GM21526 (cell line): Measurements from ENCODE around the gene BCKDK.
"Not testable (repeated sequence)": the region's sequence is repeated elsewhere in the genome, so short reads cannot be mapped to it uniquely, and the experiment has no call there.

ENCODE experiments used
- ATAC-seq: cut with Tn5 transposase; IDR thresholded peaks from one replicate; pipeline ENCODE4 v1.9.1; 2021; ENCODE audit warnings: moderate library complexity; ENCODE audit not compliant: unreplicated experiment, low FRiP score

The BCKDK gene

DNA sequence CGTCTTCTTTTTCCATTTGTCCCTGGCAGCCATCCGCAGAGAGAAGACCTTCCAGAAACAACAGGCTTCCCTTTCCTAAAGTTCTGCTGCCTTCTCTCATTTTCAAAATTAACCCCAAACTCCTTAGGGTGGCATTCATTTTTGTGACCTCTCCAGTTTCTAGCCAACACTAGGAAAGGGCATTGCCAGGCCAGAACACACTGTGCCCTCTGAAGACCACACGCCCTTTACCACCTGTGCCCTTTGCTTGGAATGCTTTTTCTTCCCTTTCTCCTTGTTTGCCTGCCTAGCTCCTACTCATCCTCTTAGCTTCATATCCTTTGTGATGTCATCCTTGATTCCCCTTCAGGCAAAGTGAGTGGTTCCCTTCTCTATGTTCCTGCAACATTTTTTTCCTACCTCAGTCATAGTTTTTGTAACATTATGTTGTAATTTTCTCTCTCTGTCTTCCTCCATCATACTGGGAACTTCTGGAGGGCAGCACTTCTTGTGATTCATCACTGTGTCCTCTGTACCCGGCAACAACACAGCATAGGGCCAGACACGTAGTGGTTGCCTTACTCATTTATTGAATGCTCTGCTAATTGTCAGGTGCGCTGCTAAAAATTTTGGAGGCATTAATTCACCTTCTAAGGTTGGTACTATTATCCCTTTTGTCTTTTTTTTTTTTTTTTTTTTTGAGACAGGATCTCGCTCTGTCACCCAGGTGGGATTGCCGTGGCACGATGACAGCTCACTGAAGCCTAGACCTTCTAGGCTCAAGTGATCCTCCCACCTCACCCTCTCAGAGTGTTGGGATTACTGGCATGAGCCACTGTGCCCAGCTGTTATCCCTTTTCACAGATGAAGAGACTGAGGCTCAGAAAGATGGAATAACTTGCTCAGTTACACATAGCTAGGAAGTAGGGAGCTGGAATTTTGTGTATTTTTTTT is 10.3 kb downstream of the BCKDK start:
- no peak for ATAC-seq

GRCh38 chr16:31120129-31120528 is 11.9 kb downstream of the BCKDK start:
- no peak for ATAC-seq

DNA sequence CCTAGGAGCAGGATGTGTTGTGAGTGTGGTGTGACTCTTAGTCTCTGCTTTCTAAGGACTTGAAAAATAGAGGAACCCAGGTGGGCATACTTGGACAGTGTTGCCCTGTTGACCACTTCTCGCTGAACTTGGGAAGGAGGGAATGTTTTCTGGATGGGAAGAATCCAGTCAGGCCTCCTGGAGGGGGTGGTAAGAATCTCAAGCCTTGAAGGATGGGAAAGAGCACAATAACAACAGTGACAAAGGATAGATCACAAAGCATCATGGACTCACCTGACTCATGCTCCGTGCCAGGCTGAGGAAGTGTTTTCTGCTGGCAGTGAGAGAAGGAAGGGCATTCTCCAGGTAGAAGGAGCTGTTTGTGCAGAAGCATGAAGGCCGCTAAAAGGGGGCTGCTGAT is 17.7 kb downstream of the BCKDK start:
- ATAC-seq = no peak

DNA sequence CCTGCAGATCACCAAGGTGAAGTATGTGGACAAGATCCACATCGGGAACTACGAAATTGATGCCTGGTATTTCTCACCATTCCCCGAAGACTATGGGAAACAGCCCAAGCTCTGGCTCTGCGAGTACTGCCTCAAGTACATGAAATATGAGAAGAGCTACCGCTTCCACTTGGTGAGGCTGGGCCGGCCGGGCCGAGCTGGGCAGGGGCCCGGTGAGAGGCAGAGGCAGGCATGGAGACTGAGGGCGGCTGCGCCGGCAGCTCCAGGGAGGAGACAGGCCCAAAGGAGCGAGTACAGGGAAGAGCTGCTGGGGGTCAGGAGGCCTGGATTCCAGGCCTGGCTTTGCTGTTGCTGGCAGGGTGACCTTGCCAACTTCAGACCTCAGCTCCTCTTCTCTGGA is 19.0 kb downstream of the BCKDK start:
- no peak for ATAC-seq

DNA sequence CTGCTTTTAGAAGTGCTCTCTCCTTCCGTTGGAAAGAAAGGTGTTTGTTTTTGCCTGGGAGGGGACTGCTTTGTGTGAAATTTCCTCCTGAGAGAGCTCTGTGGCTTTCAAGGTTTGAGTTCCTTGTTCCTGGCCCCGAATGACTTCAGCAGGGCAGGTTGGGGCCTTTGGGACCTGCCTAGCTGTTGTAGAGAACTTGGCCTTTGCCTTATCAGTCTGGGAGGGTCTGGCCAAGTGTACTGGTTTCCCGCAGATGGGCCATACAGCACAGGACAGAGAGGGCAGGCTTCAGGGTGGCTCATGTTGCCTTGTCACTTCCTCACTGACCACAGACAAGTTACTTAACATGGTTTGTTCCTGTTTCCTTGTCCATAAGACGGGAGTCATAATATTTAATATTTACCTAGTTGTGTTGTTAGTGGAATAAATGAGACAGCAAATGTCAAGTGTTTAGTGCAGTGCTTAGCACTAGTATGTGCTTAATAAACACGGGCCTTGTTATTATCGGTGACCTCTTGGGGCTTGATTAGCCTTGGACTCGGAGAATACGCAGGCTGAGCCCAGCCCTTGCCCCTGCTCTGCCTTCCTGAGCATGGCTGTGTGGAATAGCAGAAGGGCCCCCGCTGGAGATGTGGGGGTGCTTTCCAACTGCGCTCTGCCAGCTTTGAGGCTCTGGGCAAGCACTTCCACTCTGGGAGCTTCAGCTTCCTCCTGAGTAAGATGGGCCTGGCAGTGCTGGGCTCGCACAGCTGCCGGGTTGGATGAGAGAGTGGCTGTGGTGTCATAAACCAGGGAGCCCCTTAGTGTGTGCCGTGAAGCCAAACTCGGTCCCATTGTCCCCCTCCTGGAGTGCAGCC is 20.8 kb downstream of the BCKDK start:
- ATAC-seq = no peak

DNA sequence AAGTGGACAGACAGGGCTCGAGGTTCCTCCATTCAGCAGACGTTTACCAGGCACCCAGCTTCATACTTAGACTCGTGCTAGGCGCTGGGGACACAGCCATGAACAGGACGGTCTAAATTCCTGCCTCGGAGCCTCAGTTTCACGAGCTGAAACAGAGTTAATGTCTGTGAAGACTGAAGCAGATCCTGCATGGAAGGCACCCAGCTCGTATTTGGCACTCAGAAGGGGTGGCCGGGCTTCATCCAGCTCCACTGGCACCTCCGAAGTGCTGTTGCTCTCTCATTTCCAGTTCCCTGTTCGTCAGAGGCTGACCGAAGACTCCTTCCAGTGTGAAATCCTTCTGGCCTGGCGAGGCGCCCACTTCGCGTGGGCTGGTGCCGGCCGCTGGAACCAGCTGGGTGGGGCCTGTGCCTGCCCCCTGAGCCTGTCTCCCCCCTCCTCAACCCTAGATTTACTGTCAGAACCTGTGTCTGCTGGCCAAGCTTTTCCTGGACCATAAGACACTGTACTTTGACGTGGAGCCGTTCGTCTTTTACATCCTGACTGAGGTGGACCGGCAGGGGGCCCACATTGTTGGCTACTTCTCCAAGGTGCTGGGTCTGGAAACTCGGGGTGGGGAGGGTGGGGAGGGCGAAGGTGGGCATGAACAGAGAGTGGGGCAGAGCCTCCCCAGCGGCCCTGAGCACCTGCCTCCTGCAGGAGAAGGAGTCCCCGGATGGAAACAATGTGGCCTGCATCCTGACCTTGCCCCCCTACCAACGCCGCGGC is 21.6 kb downstream of the BCKDK start:
- ATAC-seq = no peak

GRCh38 chr16:31130336-31130891 is 22.2 kb downstream of the BCKDK start:
- no peak for ATAC-seq

- ATAC-seq = no peak
Measured at GRCh38 chr16:31130899-31131298, 22.7 kb downstream of the BCKDK start.

DNA sequence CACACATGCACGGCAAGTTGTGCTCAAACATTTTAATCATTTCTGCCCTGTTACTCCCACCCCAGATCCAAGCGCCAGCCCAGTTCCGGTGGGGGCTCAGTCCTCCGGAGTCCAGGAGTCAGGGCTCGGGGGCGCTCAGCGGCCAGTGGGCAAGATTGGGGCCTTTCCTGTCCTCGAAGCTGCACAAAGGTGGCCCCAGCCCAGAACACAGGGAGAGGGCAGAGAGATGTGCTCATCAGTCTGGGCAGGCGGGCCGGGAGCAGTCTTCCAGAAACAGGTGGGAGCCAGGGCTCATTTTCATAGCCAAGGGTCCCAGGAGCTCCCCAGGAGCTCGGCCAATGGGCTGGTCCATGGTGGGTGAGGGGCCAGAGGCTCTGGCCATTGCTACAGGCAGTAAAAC is 23.2 kb downstream of the BCKDK start:
- ATAC-seq = no peak

- ATAC-seq = no peak
Measured at GRCh38 chr16:31131841-31132271, 23.7 kb downstream of the BCKDK start.

DNA sequence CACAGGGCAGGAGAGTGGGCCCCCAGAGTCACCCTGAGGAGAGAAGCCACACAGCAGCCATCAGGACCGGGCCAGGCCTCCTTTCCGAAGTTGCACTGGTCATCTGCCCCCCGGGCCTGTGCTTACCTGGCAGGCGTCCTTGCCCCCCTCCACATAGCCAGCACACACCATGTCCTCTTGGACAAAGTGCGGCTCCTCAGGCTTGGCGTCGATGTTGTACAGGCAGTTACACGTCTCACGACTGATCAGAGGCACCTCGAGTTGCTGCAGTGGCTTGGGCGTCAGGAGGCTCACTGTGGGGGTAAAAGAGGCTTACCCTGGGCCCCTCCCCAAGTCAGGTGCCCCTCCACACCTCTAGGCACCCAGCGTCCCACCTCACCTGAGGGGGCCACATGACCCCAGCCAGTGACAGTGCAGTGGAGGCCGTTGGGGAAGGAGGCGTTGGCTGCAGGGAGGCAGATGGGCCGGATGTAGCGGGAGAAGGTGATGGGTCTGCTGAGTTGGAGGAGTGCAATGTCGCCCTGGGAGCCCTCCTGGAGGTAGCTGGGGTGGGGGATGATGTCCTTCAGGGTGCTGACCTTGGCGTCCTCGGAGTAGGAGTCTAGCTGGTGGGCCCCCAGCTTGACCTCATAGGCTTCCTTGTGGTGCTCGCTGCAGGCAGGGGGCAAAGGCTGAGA is 24.3 kb downstream of the BCKDK start:
- no peak for ATAC-seq

DNA sequence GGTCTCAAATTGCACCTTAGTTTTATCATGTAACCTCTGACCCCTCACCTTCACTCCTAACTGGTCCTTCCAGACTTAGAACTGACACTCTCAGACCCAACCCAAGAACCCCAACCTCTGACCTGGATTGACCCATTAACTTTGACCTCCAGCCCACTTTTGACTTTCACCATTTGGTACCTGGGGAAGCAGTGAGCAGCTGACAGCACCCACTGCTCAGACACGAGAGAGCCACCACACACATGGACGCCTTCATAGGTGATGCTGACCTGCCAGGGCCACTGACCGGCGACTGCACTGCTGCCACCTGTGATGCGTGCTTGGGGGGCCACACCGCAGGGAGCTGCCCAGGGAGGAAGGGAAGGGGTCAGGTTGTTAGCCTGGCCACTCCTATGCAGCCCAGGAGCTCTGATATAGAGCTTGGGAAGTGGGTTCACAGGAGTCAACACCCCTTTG is 24.9 kb downstream of the BCKDK start:
- ATAC-seq = no peak

- no peak for ATAC-seq
Measured at GRCh38 chr16:31134091-31134571, 25.9 kb downstream of the BCKDK start.

DNA sequence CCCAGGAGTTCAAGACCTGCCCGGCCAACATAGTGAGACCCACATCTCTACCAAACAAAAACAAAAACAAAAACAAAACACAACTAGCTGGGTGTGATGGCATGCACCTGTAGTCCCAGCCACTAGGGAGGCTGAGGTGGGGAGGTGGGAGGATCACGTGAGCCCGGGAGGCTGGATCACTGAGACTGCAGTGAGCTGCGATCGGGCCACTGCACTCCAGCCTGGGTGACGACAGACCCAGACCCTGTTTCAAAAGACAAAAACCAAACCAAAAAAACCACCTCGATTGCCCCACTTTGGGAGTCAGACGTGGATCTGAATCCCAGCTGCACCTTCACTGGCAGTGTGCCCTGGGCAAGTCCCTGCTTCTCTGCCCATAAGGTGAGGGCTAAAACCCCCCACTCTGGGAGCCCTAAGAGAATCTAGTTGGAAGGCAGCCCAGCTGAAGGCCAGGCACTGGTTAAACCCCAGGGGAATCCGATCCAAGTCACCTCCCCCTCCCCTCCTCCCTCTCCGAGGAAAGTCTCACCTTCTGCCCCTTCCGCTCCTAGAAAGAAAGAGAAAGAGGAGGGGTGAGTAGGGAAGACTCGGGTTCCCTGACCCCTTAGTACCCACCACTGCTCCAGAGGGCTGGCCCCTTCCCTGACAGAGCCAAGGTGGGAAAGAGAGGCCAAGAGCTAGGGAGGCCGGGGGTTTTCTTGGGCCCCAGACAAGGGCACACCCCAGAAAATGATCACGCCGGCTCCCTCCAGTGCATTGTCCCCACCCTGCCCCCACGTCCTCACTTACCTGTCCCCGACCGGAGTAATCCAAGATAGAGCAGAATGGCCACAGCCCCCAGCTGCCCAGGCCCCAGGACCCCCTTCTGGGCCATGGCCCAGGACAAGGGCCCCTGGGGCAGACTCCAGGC is 26.7 kb downstream of the BCKDK start:
- ATAC-seq = no peak

GRCh38 chr16:31135535-31136286 is 27.5 kb downstream of the BCKDK start, which contains the start of gene PRSS8:
Gene PRSS8, minus strand, starts transcription at chr16:31135727. Its CDS starts 229 bp downstream, at chr16:31135498.
- no peak for ATAC-seq

DNA sequence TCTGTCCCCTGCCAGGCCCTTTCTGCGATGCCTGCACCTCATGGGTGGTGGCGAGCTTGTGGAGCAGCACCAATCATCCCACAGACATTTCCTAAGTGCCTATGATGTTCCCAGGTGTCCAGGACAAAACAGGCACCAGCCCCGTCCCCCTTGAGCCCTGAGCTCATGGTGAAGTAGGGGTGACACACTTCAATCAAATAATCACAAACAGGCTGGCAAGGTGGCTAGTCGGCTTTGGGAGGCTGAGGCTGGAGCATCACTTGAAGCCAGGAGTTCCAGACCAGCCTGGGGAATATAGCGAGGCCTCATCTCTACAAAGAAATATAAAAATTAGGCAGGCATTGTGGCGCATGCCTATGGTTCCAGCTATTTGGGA is 28.1 kb downstream of the BCKDK start:
- no peak for ATAC-seq

GRCh38 chr16:31136822-31137499 is 28.8 kb downstream of the BCKDK start:
- ATAC-seq = not testable (repeated sequence)
